ENCODE measurements around the gene TBC1D32.
"Not testable (repeated sequence)": the region's sequence is repeated elsewhere in the genome, so short reads cannot be mapped to it uniquely, and the experiment has no call there.

TBC1D32 gene

GRCh38 chr6:121205569-121205968, 128.7 kb downstream of the TBC1D32 start:
- H3K4me1 Mint-ChIP-seq, result no peaks in the 10 kb centered on the region
- H3K36me3 Mint-ChIP-seq (ENCODE audit: low read depth), result peaks cover 4% of the 10 kb centered on the region
- no peaks in the 10 kb centered on the region for H3K27me3 Mint-ChIP-seq (ENCODE audit: low read depth)
- no peaks in the 10 kb centered on the region for H3K9me3 Mint-ChIP-seq
- no peak overlapping the region for H3K4me3 Mint-ChIP-seq
- no peak for TF ChIP-seq CTCF (IDR thresholded peaks at IDR 0.05; ENCODE audit: unreplicated experiment in 3 of 3)
- no peak overlapping the region for H3K27ac Mint-ChIP-seq

- no peaks in the 10 kb centered on the region for H3K36me3 Mint-ChIP-seq (ENCODE audit: low read depth)
- no peaks in the 10 kb centered on the region for H3K4me1 Mint-ChIP-seq
- no peak overlapping the region for H3K27ac Mint-ChIP-seq
- no peak for TF ChIP-seq CTCF (IDR thresholded peaks at IDR 0.05; ENCODE audit: unreplicated experiment in 3 of 3)
- H3K9me3 Mint-ChIP-seq, result no peaks in the 10 kb centered on the region
- no peaks in the 10 kb centered on the region for H3K27me3 Mint-ChIP-seq (ENCODE audit: low read depth)
- no peak overlapping the region for H3K4me3 Mint-ChIP-seq
These were observed 133.2 kb downstream of the TBC1D32 start for GRCh38 chr6:121201105-121201504.

DNA sequence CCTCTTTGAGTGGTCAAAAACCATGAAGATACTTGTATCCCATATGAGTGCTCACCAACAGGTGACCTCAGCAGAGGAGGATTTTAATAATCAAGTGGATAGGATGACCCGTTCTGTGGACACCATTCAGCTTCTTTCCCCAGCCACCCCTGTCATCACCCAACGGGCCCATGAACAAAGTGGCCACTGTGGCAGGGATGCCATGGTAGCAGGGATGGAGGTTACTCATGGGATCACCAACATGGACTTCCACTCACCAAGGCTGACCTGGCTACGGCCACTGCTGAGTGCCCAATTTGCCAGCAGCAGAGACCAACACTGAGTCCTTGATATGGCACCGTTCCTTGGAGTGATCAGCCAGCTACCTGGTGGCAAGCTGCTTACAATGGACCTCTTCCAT, 138.2 kb downstream of the TBC1D32 start:
- not testable (repeated sequence) for H3K27ac Mint-ChIP-seq; H3K4me1 Mint-ChIP-seq; H3K9me3 Mint-ChIP-seq; H3K27me3 Mint-ChIP-seq (ENCODE audit: low read depth); H3K36me3 Mint-ChIP-seq (ENCODE audit: low read depth); H3K4me3 Mint-ChIP-seq

DNA sequence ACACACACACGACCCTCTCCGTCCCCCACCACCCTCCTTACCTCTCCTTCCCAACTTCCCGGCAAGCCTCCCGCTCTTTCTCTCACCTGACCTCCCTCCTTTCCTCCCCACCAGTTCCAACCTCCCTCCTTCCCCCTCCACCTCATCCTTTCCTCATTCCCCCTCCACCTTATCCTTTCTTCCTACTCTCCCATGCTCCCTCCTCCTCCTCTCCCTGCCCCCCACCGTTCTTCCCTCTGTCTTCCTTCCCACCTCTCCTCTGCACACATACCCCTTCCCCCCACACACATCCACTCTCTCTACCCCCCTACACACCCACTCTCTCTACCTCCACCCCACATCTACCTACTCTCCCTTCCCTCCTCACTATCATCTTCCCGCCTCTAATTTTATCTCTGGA, 144.2 kb downstream of the TBC1D32 start:
- H3K36me3 Mint-ChIP-seq (ENCODE audit: low read depth), result no peaks in the 10 kb centered on the region
- no peaks in the 10 kb centered on the region for H3K9me3 Mint-ChIP-seq
- no peaks in the 10 kb centered on the region for H3K27me3 Mint-ChIP-seq (ENCODE audit: low read depth)
- TF ChIP-seq CTCF (IDR thresholded peaks at IDR 0.05; ENCODE audit: unreplicated experiment in 3 of 3), result no peak
- no peak overlapping the region for H3K4me3 Mint-ChIP-seq
- no peak overlapping the region for H3K27ac Mint-ChIP-seq
- peaks cover 5% of the 10 kb centered on the region for H3K4me1 Mint-ChIP-seq

DNA sequence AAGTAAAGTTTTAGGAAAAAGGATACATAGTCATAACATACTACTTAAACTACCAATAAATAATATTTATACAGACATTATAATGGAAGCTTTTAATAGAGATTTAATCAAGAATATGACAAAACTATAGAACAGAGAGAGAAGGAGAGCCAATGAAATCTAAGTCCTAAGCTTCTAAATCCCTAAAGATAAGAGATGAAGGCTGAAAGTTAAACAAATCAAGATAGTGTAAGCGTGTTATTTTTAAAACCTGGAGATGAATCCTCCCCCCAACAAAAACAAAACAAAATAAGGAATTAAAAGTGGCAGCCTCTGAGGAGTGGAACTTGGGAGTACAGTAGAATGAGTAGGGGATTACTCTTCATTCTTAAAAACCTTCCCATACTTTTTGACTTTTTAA, 145.9 kb downstream of the TBC1D32 start:
- Mint-ChIP-seq H3K36me3 (ENCODE audit: low read depth) (no peaks in the 10 kb centered on the region), H3K4me3 (no peak overlapping the region), H3K27me3 (ENCODE audit: low read depth) (no peaks in the 10 kb centered on the region), H3K9me3 (no peaks in the 10 kb centered on the region), H3K27ac (no peak overlapping the region), H3K4me1 (peaks cover 5% of the 10 kb centered on the region)
- TF ChIP-seq CTCF (IDR thresholded peaks at IDR 0.05; ENCODE audit: unreplicated experiment in 3 of 3), result no peak

DNA sequence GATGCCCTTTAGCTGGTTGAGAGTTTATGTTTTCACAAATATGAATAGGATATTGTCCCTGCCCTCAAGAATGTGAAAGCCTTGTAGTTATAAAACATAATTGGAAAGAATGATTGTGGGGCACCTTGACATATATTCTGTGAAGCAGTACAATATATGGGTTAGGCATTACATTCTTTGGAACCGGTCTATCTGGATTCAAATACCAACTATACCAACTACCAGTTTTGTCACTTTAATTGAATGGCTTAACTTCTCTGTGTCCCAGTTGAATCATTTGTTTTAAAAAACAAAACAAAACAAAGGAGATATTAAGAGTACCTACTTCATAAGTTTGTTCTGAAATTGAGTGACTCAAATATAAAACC, 146.5 kb downstream of the TBC1D32 start:
- no peak overlapping the region for H3K27ac Mint-ChIP-seq
- H3K27me3 Mint-ChIP-seq (ENCODE audit: low read depth), result no peaks in the 10 kb centered on the region
- peaks cover 5% of the 10 kb centered on the region for H3K4me1 Mint-ChIP-seq
- no peaks in the 10 kb centered on the region for H3K9me3 Mint-ChIP-seq
- no peak for TF ChIP-seq CTCF (IDR thresholded peaks at IDR 0.05; ENCODE audit: unreplicated experiment in 3 of 3)
- no peak overlapping the region for H3K4me3 Mint-ChIP-seq
- no peaks in the 10 kb centered on the region for H3K36me3 Mint-ChIP-seq (ENCODE audit: low read depth)

Data from nephron (organoid).